Measurements from ENCODE around the gene SMYD3.

Gene SMYD3

GRCh38 chr1:246043556-246043955, 463.5 kb downstream of the SMYD3 start:
- Histone ChIP-seq H3K27me3 (replicated peaks) (no peaks in the 10 kb centered on the region), H3K4me3 (ENCODE audit: low read depth, low read length) (no peak overlapping the region), H3K27ac (no peak overlapping the region), H3K36me3 (replicated peaks) (no peaks in the 10 kb centered on the region)
- no peak for TF ChIP-seq CTCF (IDR thresholded peaks at IDR 0.05; ENCODE audit: low read depth, low read length, missing control alignments)
- in situ Hi-C loops (cut with HindIII; ENCODE audit: low pct_ligation_motif_present, low sequenced_read_pairs) = no loop called here
- DNase-seq = no peak

- no peak for TF ChIP-seq CTCF (IDR thresholded peaks at IDR 0.05; ENCODE audit: low read depth, low read length, missing control alignments)
- H3K4me3 ChIP-seq (ENCODE audit: low read depth, low read length) = no peak overlapping the region
- no peaks in the 10 kb centered on the region for H3K27me3 ChIP-seq (replicated peaks)
- no peaks in the 10 kb centered on the region for H3K36me3 ChIP-seq (replicated peaks)
- no peak overlapping the region for H3K27ac ChIP-seq
- in situ Hi-C loops (cut with HindIII; ENCODE audit: low pct_ligation_motif_present, low sequenced_read_pairs) = no loop called here
- no peak for DNase-seq
Observed at GRCh38 chr1:246041360-246041759, 465.7 kb downstream of the SMYD3 start.

GRCh38 chr1:246040200-246040890, 466.7 kb downstream of the SMYD3 start:
- Histone ChIP-seq H3K27ac (no peak overlapping the region), H3K27me3 (replicated peaks) (no peaks in the 10 kb centered on the region), H3K36me3 (replicated peaks) (no peaks in the 10 kb centered on the region), H3K4me3 (ENCODE audit: low read depth, low read length) (no peak overlapping the region)
- in situ Hi-C loops (cut with HindIII; ENCODE audit: low pct_ligation_motif_present, low sequenced_read_pairs) = no loop called here
- no peak for DNase-seq
- TF ChIP-seq CTCF (IDR thresholded peaks at IDR 0.05; ENCODE audit: low read depth, low read length, missing control alignments) = no peak

GRCh38 chr1:246039584-246039983, 467.5 kb downstream of the SMYD3 start:
- no peak for TF ChIP-seq CTCF (IDR thresholded peaks at IDR 0.05; ENCODE audit: low read depth, low read length, missing control alignments)
- Histone ChIP-seq H3K27ac (no peak overlapping the region), H3K36me3 (replicated peaks) (no peaks in the 10 kb centered on the region), H3K4me3 (ENCODE audit: low read depth, low read length) (no peak overlapping the region), H3K27me3 (replicated peaks) (no peaks in the 10 kb centered on the region)
- in situ Hi-C loops (cut with HindIII; ENCODE audit: low pct_ligation_motif_present, low sequenced_read_pairs) = no loop called here
- no peak for DNase-seq

GRCh38 chr1:246037832-246038231, 469.2 kb downstream of the SMYD3 start:
- Histone ChIP-seq H3K36me3 (replicated peaks) (no peaks in the 10 kb centered on the region), H3K4me3 (ENCODE audit: low read depth, low read length) (no peak overlapping the region), H3K27ac (no peak overlapping the region), H3K27me3 (replicated peaks) (no peaks in the 10 kb centered on the region)
- no peak for TF ChIP-seq CTCF (IDR thresholded peaks at IDR 0.05; ENCODE audit: low read depth, low read length, missing control alignments)
- DNase-seq = no peak
- in situ Hi-C loops (cut with HindIII; ENCODE audit: low pct_ligation_motif_present, low sequenced_read_pairs) = no loop called here

- Histone ChIP-seq H3K27me3 (replicated peaks) (no peaks in the 10 kb centered on the region), H3K27ac (no peak overlapping the region), H3K4me3 (ENCODE audit: low read depth, low read length) (no peak overlapping the region), H3K36me3 (replicated peaks) (no peaks in the 10 kb centered on the region)
- no peak for TF ChIP-seq CTCF (IDR thresholded peaks at IDR 0.05; ENCODE audit: low read depth, low read length, missing control alignments)
- no peak for DNase-seq
- in situ Hi-C loops (cut with HindIII; ENCODE audit: low pct_ligation_motif_present, low sequenced_read_pairs) = no loop called here
Observed at GRCh38 chr1:246036175-246036574, 470.9 kb downstream of the SMYD3 start.
